ENCODE data around the gene AMOTL2.

AMOTL2 gene

GRCh38 chr3:134318166-134318565 is 56.1 kb downstream of the AMOTL2 start:
- no peak overlapping the region for H3K9ac ChIP-seq (ENCODE audit: low read depth in 1 of 2, low read length in 2 of 2)
- H3K27me3 ChIP-seq (ENCODE audit: control insufficient read depth in 1 of 2, insufficient read depth in 2 of 2, low read length in 2 of 2): peaks cover 2 to 9% of the 10 kb centered on the region in 2 donors
- no peak overlapping the region for H3K4me3 ChIP-seq (ENCODE audit: low read depth in 1 of 2, low read length in 2 of 2)
- peaks cover 8 to 17% of the 10 kb centered on the region in 2 donors for H3K4me1 ChIP-seq (ENCODE audit: control insufficient read depth in 1 of 2, insufficient read depth in 2 of 2, low read length in 2 of 2)
- no peaks in the 10 kb centered on the region for H3K36me3 ChIP-seq (ENCODE audit: control insufficient read depth in 1 of 2, insufficient read depth in 2 of 2, low read length in 2 of 2)
- no peak overlapping the region for H3K27ac ChIP-seq (ENCODE audit: low read depth, low read length)
- H3K9me3 ChIP-seq (ENCODE audit: control insufficient read depth in 1 of 2, low read length in 2 of 2): no peaks in the 10 kb centered on the region

- no peak overlapping the region for H3K9ac ChIP-seq (ENCODE audit: low read depth in 1 of 2, low read length in 2 of 2)
- H3K4me1 ChIP-seq (ENCODE audit: control insufficient read depth in 1 of 2, insufficient read depth in 2 of 2, low read length in 2 of 2): peaks cover 11 to 20% of the 10 kb centered on the region in 2 donors
- H3K27ac ChIP-seq (ENCODE audit: low read depth, low read length): no peak overlapping the region
- H3K27me3 ChIP-seq (ENCODE audit: control insufficient read depth in 1 of 2, insufficient read depth in 2 of 2, low read length in 2 of 2): peaks cover 5 to 9% of the 10 kb centered on the region in 2 donors
- H3K36me3 ChIP-seq (ENCODE audit: control insufficient read depth in 1 of 2, insufficient read depth in 2 of 2, low read length in 2 of 2): no peaks in the 10 kb centered on the region
- H3K9me3 ChIP-seq (ENCODE audit: control insufficient read depth in 1 of 2, low read length in 2 of 2): no peaks in the 10 kb centered on the region
- no peak overlapping the region for H3K4me3 ChIP-seq (ENCODE audit: low read depth in 1 of 2, low read length in 2 of 2)
Measured at GRCh38 chr3:134317106-134317947, 56.9 kb downstream of the AMOTL2 start.

GRCh38 chr3:134315286-134316106 is 58.8 kb downstream of the AMOTL2 start:
- Histone ChIP-seq H3K4me1 (ENCODE audit: control insufficient read depth in 1 of 2, insufficient read depth in 2 of 2, low read length in 2 of 2) (peaks cover 28 to 29% of the 10 kb centered on the region in 2 donors), H3K4me3 (ENCODE audit: low read depth in 1 of 2, low read length in 2 of 2) (no peak overlapping the region), H3K27me3 (ENCODE audit: control insufficient read depth in 1 of 2, insufficient read depth in 2 of 2, low read length in 2 of 2) (peaks cover 7 to 9% of the 10 kb centered on the region in 2 donors), H3K9me3 (ENCODE audit: control insufficient read depth in 1 of 2, low read length in 2 of 2) (no peaks in the 10 kb centered on the region), H3K27ac (ENCODE audit: low read depth, low read length) (peak overlapping the region; percentile 26), H3K9ac (ENCODE audit: low read depth in 1 of 2, low read length in 2 of 2) (no peak overlapping the region), H3K36me3 (ENCODE audit: control insufficient read depth in 1 of 2, insufficient read depth in 2 of 2, low read length in 2 of 2) (no peaks in the 10 kb centered on the region)

- Histone ChIP-seq H3K9me3 (ENCODE audit: control insufficient read depth in 1 of 2, low read length in 2 of 2) (no peaks in the 10 kb centered on the region), H3K4me1 (ENCODE audit: control insufficient read depth in 1 of 2, insufficient read depth in 2 of 2, low read length in 2 of 2) (peaks cover 35 to 36% of the 10 kb centered on the region in 2 donors), H3K9ac (ENCODE audit: low read depth in 1 of 2, low read length in 2 of 2) (no peak overlapping the region), H3K27ac (ENCODE audit: low read depth, low read length) (no peak overlapping the region), H3K36me3 (ENCODE audit: control insufficient read depth in 1 of 2, insufficient read depth in 2 of 2, low read length in 2 of 2) (no peaks in the 10 kb centered on the region), H3K27me3 (ENCODE audit: control insufficient read depth in 1 of 2, insufficient read depth in 2 of 2, low read length in 2 of 2) (peaks cover 7 to 9% of the 10 kb centered on the region in 2 donors), H3K4me3 (ENCODE audit: low read depth in 1 of 2, low read length in 2 of 2) (no peak overlapping the region)
Measured at GRCh38 chr3:134314588-134315285, 59.5 kb downstream of the AMOTL2 start.

GRCh38 chr3:134313847-134314587 is 60.2 kb downstream of the AMOTL2 start:
- Histone ChIP-seq H3K4me1 (ENCODE audit: control insufficient read depth in 1 of 2, insufficient read depth in 2 of 2, low read length in 2 of 2) (peaks cover 42% of the 10 kb centered on the region in 2 donors), H3K4me3 (ENCODE audit: low read depth in 1 of 2, low read length in 2 of 2) (peak overlapping the region; percentile 58 to 62), H3K9ac (ENCODE audit: low read depth in 1 of 2, low read length in 2 of 2) (peak overlapping the region; percentile 68 to 71)

GRCh38 chr3:134312873-134313846 is 61.1 kb downstream of the AMOTL2 start:
- peak overlapping the region; percentile 58 to 62 for H3K4me3 ChIP-seq (ENCODE audit: low read depth in 1 of 2, low read length in 2 of 2)
- H3K9ac ChIP-seq (ENCODE audit: low read depth in 1 of 2, low read length in 2 of 2): peak overlapping the region; percentile 68 to 71
- peaks cover 7 to 9% of the 10 kb centered on the region in 2 donors for H3K27me3 ChIP-seq (ENCODE audit: control insufficient read depth in 1 of 2, insufficient read depth in 2 of 2, low read length in 2 of 2)
- H3K9me3 ChIP-seq (ENCODE audit: control insufficient read depth in 1 of 2, low read length in 2 of 2): no peaks in the 10 kb centered on the region
- H3K27ac ChIP-seq (ENCODE audit: low read depth, low read length): peak overlapping the region; percentile 85
- H3K4me1 ChIP-seq (ENCODE audit: control insufficient read depth in 1 of 2, insufficient read depth in 2 of 2, low read length in 2 of 2): peaks cover 46 to 49% of the 10 kb centered on the region in 2 donors
- no peaks in the 10 kb centered on the region for H3K36me3 ChIP-seq (ENCODE audit: control insufficient read depth in 1 of 2, insufficient read depth in 2 of 2, low read length in 2 of 2)

More at GRCh38 chr3:134313847-134314587, 60.2 kb downstream of the AMOTL2 start:
- Histone ChIP-seq H3K9me3 (ENCODE audit: control insufficient read depth in 1 of 2, low read length in 2 of 2) (no peaks in the 10 kb centered on the region), H3K36me3 (ENCODE audit: control insufficient read depth in 1 of 2, insufficient read depth in 2 of 2, low read length in 2 of 2) (no peaks in the 10 kb centered on the region), H3K27ac (ENCODE audit: low read depth, low read length) (peak overlapping the region; percentile 85), H3K27me3 (ENCODE audit: control insufficient read depth in 1 of 2, insufficient read depth in 2 of 2, low read length in 2 of 2) (peaks cover 7 to 9% of the 10 kb centered on the region in 2 donors)

GRCh38 chr3:134312072-134312872 is 62.0 kb downstream of the AMOTL2 start:
- Histone ChIP-seq H3K4me1 (ENCODE audit: control insufficient read depth in 1 of 2, insufficient read depth in 2 of 2, low read length in 2 of 2) (peaks cover 46 to 52% of the 10 kb centered on the region in 2 donors), H3K9me3 (ENCODE audit: control insufficient read depth in 1 of 2, low read length in 2 of 2) (no peaks in the 10 kb centered on the region), H3K36me3 (ENCODE audit: control insufficient read depth in 1 of 2, insufficient read depth in 2 of 2, low read length in 2 of 2) (no peaks in the 10 kb centered on the region), H3K4me3 (ENCODE audit: low read depth in 1 of 2, low read length in 2 of 2) (no peak overlapping the region), H3K9ac (ENCODE audit: low read depth in 1 of 2, low read length in 2 of 2) (no peak overlapping the region), H3K27ac (ENCODE audit: low read depth, low read length) (peak overlapping the region; percentile 40), H3K27me3 (ENCODE audit: control insufficient read depth in 1 of 2, insufficient read depth in 2 of 2, low read length in 2 of 2) (peaks cover 7 to 16% of the 10 kb centered on the region in 2 donors)

- no peak overlapping the region for H3K4me3 ChIP-seq (ENCODE audit: low read depth in 1 of 2, low read length in 2 of 2)
- H3K27ac ChIP-seq (ENCODE audit: low read depth, low read length): no peak overlapping the region
- H3K4me1 ChIP-seq (ENCODE audit: control insufficient read depth in 1 of 2, insufficient read depth in 2 of 2, low read length in 2 of 2): peaks cover 46 to 52% of the 10 kb centered on the region in 2 donors
- H3K27me3 ChIP-seq (ENCODE audit: control insufficient read depth in 1 of 2, insufficient read depth in 2 of 2, low read length in 2 of 2): peaks cover 7 to 16% of the 10 kb centered on the region in 2 donors
- H3K9me3 ChIP-seq (ENCODE audit: control insufficient read depth in 1 of 2, low read length in 2 of 2): no peaks in the 10 kb centered on the region
- no peak overlapping the region for H3K9ac ChIP-seq (ENCODE audit: low read depth in 1 of 2, low read length in 2 of 2)
- H3K36me3 ChIP-seq (ENCODE audit: control insufficient read depth in 1 of 2, insufficient read depth in 2 of 2, low read length in 2 of 2): no peaks in the 10 kb centered on the region
Measured at GRCh38 chr3:134311693-134312071, 62.6 kb downstream of the AMOTL2 start.

Measured in duodenal mucosa (tissue), 2 donors.